HG02870 (cell line): ENCODE measurements around the gene GTPBP2.
"Not testable (repeated sequence)": the region's sequence is repeated elsewhere in the genome, so short reads cannot be mapped to it uniquely, and the experiment has no call there.

ENCODE experiments used
- ATAC-seq: cut with Tn5 transposase; IDR thresholded peaks from one replicate; pipeline ENCODE4 v1.9.1; 2021; ENCODE audit warnings: mild to moderate bottlenecking, moderate library complexity; ENCODE audit not compliant: unreplicated experiment

The GTPBP2 gene

GRCh38 chr6:43662948-43663347, 33.9 kb upstream of the GTPBP2 start:
- not testable (repeated sequence) for ATAC-seq

- ATAC-seq, result no peak
Measured at GRCh38 chr6:43658161-43658560, 29.1 kb upstream of the GTPBP2 start.

- no peak for ATAC-seq
Measured at GRCh38 chr6:43657221-43657802, 28.2 kb upstream of the GTPBP2 start.

GRCh38 chr6:43652822-43653221, 23.8 kb upstream of the GTPBP2 start:
- not testable (repeated sequence) for ATAC-seq

GRCh38 chr6:43648248-43648647, 19.2 kb upstream of the GTPBP2 start:
- ATAC-seq, result no peak

- no peak for ATAC-seq
Measured at GRCh38 chr6:43647613-43648012, 18.5 kb upstream of the GTPBP2 start.

- ATAC-seq, result no peak
Measured at GRCh38 chr6:43645613-43645964, 16.5 kb upstream of the GTPBP2 start.

- no peak for ATAC-seq
Measured at GRCh38 chr6:43644940-43645612, 16.0 kb upstream of the GTPBP2 start, which contains the start of gene RSPH9. RSPH9 (plus strand) TSS chr6:43645036; CDS start chr6:43645099, 63 bp downstream.

- no peak for ATAC-seq
Measured at GRCh38 chr6:43639984-43640800, 11.1 kb upstream of the GTPBP2 start.

- ATAC-seq, result no peak
Measured at GRCh38 chr6:43636308-43636659, 7.2 kb upstream of the GTPBP2 start.

GRCh38 chr6:43635387-43636307, 6.6 kb upstream of the GTPBP2 start, which contains the start of gene MAD2L1BP:
MAD2L1BP (plus strand) TSS chr6:43635840; CDS start chr6:43635876, 36 bp downstream.
- peak; percentile 76 for ATAC-seq

- no peak for ATAC-seq
Measured at GRCh38 chr6:43634702-43635303, 5.7 kb upstream of the GTPBP2 start.

- not testable (repeated sequence) for ATAC-seq
Measured at GRCh38 chr6:43633002-43633401, 3.9 kb upstream of the GTPBP2 start.

GRCh38 chr6:43630980-43631619, 2.0 kb upstream of the GTPBP2 start:
- ATAC-seq, result no peak

- peak; percentile 67 for ATAC-seq
Measured at GRCh38 chr6:43629505-43630300, 639 bp upstream of the GTPBP2 start.

- no peak for ATAC-seq
Measured at GRCh38 chr6:43628393-43629103, 516 bp downstream of the GTPBP2 start.

GRCh38 chr6:43627008-43627825, 1.8 kb downstream of the GTPBP2 start:
- ATAC-seq, result no peak
